ENCODE results near the gene AOPEP.

AOPEP gene

GRCh38 chr9:94922691-94923107 is 196.2 kb downstream of the AOPEP start:
- Mint-ChIP-seq H3K27me3 (no peaks in the 10 kb centered on the region), H3K27ac (no peak overlapping the region)

GRCh38 chr9:94923326-94924089 is 197.0 kb downstream of the AOPEP start:
- H3K27ac Mint-ChIP-seq: no peak overlapping the region
- H3K27me3 Mint-ChIP-seq: no peaks in the 10 kb centered on the region
- no peaks in the 10 kb centered on the region for H3K36me3 Mint-ChIP-seq (ENCODE audit: low read depth)
- H3K9me3 Mint-ChIP-seq: no peaks in the 10 kb centered on the region
- H3K4me1 Mint-ChIP-seq (ENCODE audit: low read depth): no peaks in the 10 kb centered on the region
- no peak overlapping the region for H3K4me3 Mint-ChIP-seq

More at GRCh38 chr9:94922691-94923107, 196.2 kb downstream of the AOPEP start:
- no peaks in the 10 kb centered on the region for H3K9me3 Mint-ChIP-seq
- no peaks in the 10 kb centered on the region for H3K4me1 Mint-ChIP-seq (ENCODE audit: low read depth)
- no peaks in the 10 kb centered on the region for H3K36me3 Mint-ChIP-seq (ENCODE audit: low read depth)
- no peak overlapping the region for H3K4me3 Mint-ChIP-seq

- Mint-ChIP-seq H3K4me3 (no peak overlapping the region), H3K27ac (no peak overlapping the region), H3K27me3 (no peaks in the 10 kb centered on the region), H3K36me3 (ENCODE audit: low read depth) (no peaks in the 10 kb centered on the region), H3K4me1 (ENCODE audit: low read depth) (no peaks in the 10 kb centered on the region), H3K9me3 (no peaks in the 10 kb centered on the region)
These were observed 199.4 kb downstream of the AOPEP start for GRCh38 chr9:94925751-94926430.

GRCh38 chr9:94926431-94926800 is 199.9 kb downstream of the AOPEP start:
- Mint-ChIP-seq H3K4me1 (ENCODE audit: low read depth) (no peaks in the 10 kb centered on the region), H3K9me3 (no peaks in the 10 kb centered on the region), H3K4me3 (no peak overlapping the region), H3K36me3 (ENCODE audit: low read depth) (no peaks in the 10 kb centered on the region), H3K27me3 (no peaks in the 10 kb centered on the region), H3K27ac (no peak overlapping the region)

- H3K36me3 Mint-ChIP-seq (ENCODE audit: low read depth): no peaks in the 10 kb centered on the region
- no peak overlapping the region for H3K27ac Mint-ChIP-seq
- no peaks in the 10 kb centered on the region for H3K4me1 Mint-ChIP-seq (ENCODE audit: low read depth)
- H3K9me3 Mint-ChIP-seq: no peaks in the 10 kb centered on the region
- no peaks in the 10 kb centered on the region for H3K27me3 Mint-ChIP-seq
- no peak overlapping the region for H3K4me3 Mint-ChIP-seq
These were observed 200.7 kb downstream of the AOPEP start for GRCh38 chr9:94927048-94927761.

GRCh38 chr9:94927762-94928670 is 201.5 kb downstream of the AOPEP start:
- H3K9me3 Mint-ChIP-seq: no peaks in the 10 kb centered on the region

GRCh38 chr9:94928691-94929368 is 202.3 kb downstream of the AOPEP start:
- Mint-ChIP-seq H3K27ac (no peak overlapping the region), H3K27me3 (no peaks in the 10 kb centered on the region), H3K4me3 (no peak overlapping the region), H3K36me3 (ENCODE audit: low read depth) (no peaks in the 10 kb centered on the region), H3K4me1 (ENCODE audit: low read depth) (no peaks in the 10 kb centered on the region), H3K9me3 (no peaks in the 10 kb centered on the region)

More at GRCh38 chr9:94927762-94928670, 201.5 kb downstream of the AOPEP start:
- Mint-ChIP-seq H3K4me1 (ENCODE audit: low read depth) (no peaks in the 10 kb centered on the region), H3K27ac (no peak overlapping the region), H3K36me3 (ENCODE audit: low read depth) (no peaks in the 10 kb centered on the region), H3K4me3 (no peak overlapping the region), H3K27me3 (no peaks in the 10 kb centered on the region)

GRCh38 chr9:94929369-94929756 is 202.9 kb downstream of the AOPEP start:
- Mint-ChIP-seq H3K36me3 (ENCODE audit: low read depth) (no peaks in the 10 kb centered on the region), H3K27me3 (no peaks in the 10 kb centered on the region), H3K4me3 (no peak overlapping the region), H3K9me3 (no peaks in the 10 kb centered on the region), H3K4me1 (ENCODE audit: low read depth) (no peaks in the 10 kb centered on the region), H3K27ac (no peak overlapping the region)

- Mint-ChIP-seq H3K9me3 (no peaks in the 10 kb centered on the region), H3K27me3 (no peaks in the 10 kb centered on the region), H3K27ac (no peak overlapping the region), H3K4me1 (ENCODE audit: low read depth) (no peaks in the 10 kb centered on the region), H3K4me3 (no peak overlapping the region), H3K36me3 (ENCODE audit: low read depth) (no peaks in the 10 kb centered on the region)
These were observed 204.6 kb downstream of the AOPEP start for GRCh38 chr9:94931036-94931633.

GRCh38 chr9:94931740-94932139 is 205.2 kb downstream of the AOPEP start:
- no peaks in the 10 kb centered on the region for H3K4me1 Mint-ChIP-seq (ENCODE audit: low read depth)
- no peak overlapping the region for H3K4me3 Mint-ChIP-seq
- H3K36me3 Mint-ChIP-seq (ENCODE audit: low read depth): no peaks in the 10 kb centered on the region
- no peaks in the 10 kb centered on the region for H3K9me3 Mint-ChIP-seq
- H3K27ac Mint-ChIP-seq: no peak overlapping the region
- H3K27me3 Mint-ChIP-seq: no peaks in the 10 kb centered on the region

GRCh38 chr9:94932652-94933510 is 206.4 kb downstream of the AOPEP start:
- H3K27ac Mint-ChIP-seq: no peak overlapping the region
- no peaks in the 10 kb centered on the region for H3K4me1 Mint-ChIP-seq (ENCODE audit: low read depth)
- no peaks in the 10 kb centered on the region for H3K27me3 Mint-ChIP-seq
- H3K9me3 Mint-ChIP-seq: no peaks in the 10 kb centered on the region
- peaks cover 4% of the 10 kb centered on the region for H3K36me3 Mint-ChIP-seq (ENCODE audit: low read depth)
- no peak overlapping the region for H3K4me3 Mint-ChIP-seq

- peaks cover 9% of the 10 kb centered on the region for H3K36me3 Mint-ChIP-seq (ENCODE audit: low read depth)
- no peaks in the 10 kb centered on the region for H3K4me1 Mint-ChIP-seq (ENCODE audit: low read depth)
- H3K27me3 Mint-ChIP-seq: no peaks in the 10 kb centered on the region
- H3K4me3 Mint-ChIP-seq: no peak overlapping the region
- no peaks in the 10 kb centered on the region for H3K9me3 Mint-ChIP-seq
- H3K27ac Mint-ChIP-seq: no peak overlapping the region
These were observed 207.0 kb downstream of the AOPEP start for GRCh38 chr9:94933511-94933828.

- Mint-ChIP-seq H3K27ac (no peak overlapping the region), H3K27me3 (no peaks in the 10 kb centered on the region), H3K36me3 (ENCODE audit: low read depth) (peaks cover 12% of the 10 kb centered on the region), H3K4me3 (no peak overlapping the region), H3K4me1 (ENCODE audit: low read depth) (no peaks in the 10 kb centered on the region), H3K9me3 (no peaks in the 10 kb centered on the region)
These were observed 208.4 kb downstream of the AOPEP start for GRCh38 chr9:94934816-94935328.

All from stimulated activated naive CD8-positive, alpha-beta T cell treated with anti-CD3 and anti-CD28 coated beads, Interleukin-15, Interleukin-2, amounts not matched to agents 100 ng/mL and 50 ng/mL, for 24 hours (primary cell).